ENCODE measurements around the gene U2AF1L4.
A peak's percentile ranks its signal among the peaks of the same experiment; 100 is the strongest.

The U2AF1L4 gene

DNA sequence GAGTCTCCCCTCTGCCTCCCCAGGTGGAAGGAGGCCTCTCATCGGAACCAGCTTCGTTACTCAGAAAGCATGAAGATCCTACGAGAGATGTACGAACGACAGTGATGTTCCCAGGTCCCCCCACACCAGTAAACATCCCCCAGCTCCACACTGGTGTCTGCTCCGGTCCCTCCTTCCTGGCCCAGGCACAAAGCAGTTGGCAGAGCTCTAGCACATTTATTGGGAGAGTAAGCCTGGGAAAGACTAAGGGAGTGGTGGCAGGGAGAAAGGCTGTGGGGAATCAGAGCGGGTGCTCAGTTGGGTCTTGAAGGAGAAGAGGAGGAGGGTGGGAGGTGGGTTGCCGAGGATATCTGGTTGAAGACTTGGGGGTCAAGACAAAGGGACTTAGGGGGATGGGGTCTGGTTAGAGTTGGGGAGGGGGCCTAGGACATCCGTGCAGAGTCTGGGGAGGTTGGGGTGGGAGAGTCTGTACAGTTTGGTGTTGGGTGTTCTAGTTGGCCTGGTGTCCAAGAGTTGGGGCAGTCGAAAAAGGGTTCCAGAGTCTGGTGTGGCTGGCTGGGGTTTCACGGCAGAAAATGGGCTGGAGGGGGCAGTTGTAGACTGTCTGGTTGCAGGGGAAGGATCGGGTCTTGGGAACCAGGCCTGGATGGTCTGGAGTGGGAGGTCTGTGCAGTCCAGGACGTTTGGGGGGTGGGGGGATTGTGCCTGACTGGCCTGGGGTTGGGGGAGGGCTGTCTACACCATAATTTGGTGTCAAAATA is 9.3 kb upstream of the U2AF1L4 start:
- peak overlapping the region in 1 of 2 experiments; percentile 99 for H3K4me3 ChIP-seq (ENCODE audit: insufficient read depth in 1 of 2, low read depth in 1 of 2, low read length in 2 of 2)
- H3K4me1 ChIP-seq (ENCODE audit: control insufficient read depth, insufficient read depth, low read depth, low read length), result peaks cover 37% of the 10 kb centered on the region
- no peaks in the 10 kb centered on the region for H3K9me3 ChIP-seq (ENCODE audit: control insufficient read depth, low read length)
- H3K27me3 ChIP-seq (ENCODE audit: control insufficient read depth in 1 of 2, insufficient read depth in 1 of 2, low read length in 2 of 2), result no peaks in the 10 kb centered on the region
- DNase-seq, result no peak
- no peak overlapping the region for H3K23ac ChIP-seq (ENCODE audit: low read length in 2 of 2)
- no peak overlapping the region for H3K4ac ChIP-seq (ENCODE audit: low read depth in 1 of 2, low read length in 2 of 2)
- peak overlapping the region; percentile 99 for H3K9ac ChIP-seq (ENCODE audit: low read length)
- H2AFZ ChIP-seq (ENCODE audit: low read depth, low read length), result no peak overlapping the region
- H3K79me1 ChIP-seq (replicated peaks; ENCODE audit: low read length, poor library complexity, severe bottlenecking), result peaks cover 33% of the 10 kb centered on the region
- no peak overlapping the region for H3K14ac ChIP-seq (ENCODE audit: low read length in 2 of 2)
- H2BK15ac ChIP-seq (ENCODE audit: low read depth, poor library complexity, severe bottlenecking), result no peak overlapping the region
- WGBS, result 92% methylated on average over 13 of the region's 13 CpGs
- peaks cover 35 to 55% of the 10 kb centered on the region in 2 experiments for H3K36me3 ChIP-seq (ENCODE audit: control insufficient read depth in 1 of 2, insufficient read depth in 2 of 2, low read depth in 1 of 2, low read length in 2 of 2)
- no peak overlapping the region for H2BK120ac ChIP-seq (ENCODE audit: low read depth, low read length)
- H4K91ac ChIP-seq (ENCODE audit: low read length), result no peak overlapping the region
- H2BK12ac ChIP-seq (ENCODE audit: low read length in 2 of 2), result no peak overlapping the region
- no peak overlapping the region for H3K18ac ChIP-seq (ENCODE audit: low read depth in 1 of 2, low read length in 2 of 2)
- no peak overlapping the region for H2AK5ac ChIP-seq (ENCODE audit: low read length, severe bottlenecking)
- H2BK5ac ChIP-seq (ENCODE audit: low read depth, low read length, poor library complexity, severe bottlenecking), result no peak overlapping the region
- H4K8ac ChIP-seq (ENCODE audit: low read length), result no peak overlapping the region
- no peak overlapping the region for H3K4me2 ChIP-seq (ENCODE audit: low read length, poor library complexity, severe bottlenecking)
- no peak overlapping the region for H3K27ac ChIP-seq (ENCODE audit: low read length, poor library complexity, severe bottlenecking)

DNA sequence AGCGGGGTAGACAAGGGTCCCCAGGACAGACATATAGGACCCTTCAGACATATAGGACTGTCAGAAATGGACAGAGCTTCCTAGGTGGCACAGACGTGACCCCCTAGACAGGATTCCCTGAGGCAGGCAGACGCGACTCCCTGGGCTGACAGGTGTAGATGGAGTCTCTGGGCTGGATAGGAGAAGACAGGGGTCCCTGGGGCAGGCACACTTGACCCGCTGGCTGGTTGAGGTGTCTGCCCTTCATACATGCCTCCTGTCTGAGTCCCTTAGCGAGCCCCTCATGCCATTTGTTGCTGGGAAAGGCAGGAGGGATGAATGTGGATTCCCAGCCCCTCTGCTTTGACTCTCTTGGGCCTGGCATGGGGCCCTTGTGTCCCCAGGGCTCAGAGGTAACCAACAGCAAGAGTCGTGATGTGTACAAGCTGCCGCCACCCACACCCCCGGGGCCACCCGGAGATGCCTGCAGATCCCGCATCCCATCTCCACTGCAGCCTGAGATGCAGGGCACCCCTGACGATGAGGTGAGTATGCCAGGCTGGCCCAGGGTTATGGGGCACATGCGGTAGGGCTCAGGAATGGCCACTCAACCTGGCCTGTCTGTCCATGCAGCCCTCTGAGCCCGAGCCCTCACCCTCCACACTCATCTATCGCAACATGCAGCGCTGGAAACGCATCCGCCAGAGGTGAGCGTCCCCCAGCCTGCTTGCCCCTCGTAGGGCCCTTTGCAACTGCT is 8.6 kb upstream of the U2AF1L4 start:
- no peak overlapping the region for H2AK5ac ChIP-seq (ENCODE audit: low read length, severe bottlenecking)
- H2BK12ac ChIP-seq (ENCODE audit: low read length in 2 of 2), result no peak overlapping the region
- H2BK5ac ChIP-seq (ENCODE audit: low read depth, low read length, poor library complexity, severe bottlenecking), result no peak overlapping the region
- no peaks in the 10 kb centered on the region for H3K9me3 ChIP-seq (ENCODE audit: control insufficient read depth, low read length)
- H4K8ac ChIP-seq (ENCODE audit: low read length), result no peak overlapping the region
- no peak overlapping the region for H3K18ac ChIP-seq (ENCODE audit: low read depth in 1 of 2, low read length in 2 of 2)
- 96% methylated on average over 20 of the region's 20 CpGs for WGBS
- no peak overlapping the region for H3K27ac ChIP-seq (ENCODE audit: low read length, poor library complexity, severe bottlenecking)
- H3K4me2 ChIP-seq (ENCODE audit: low read length, poor library complexity, severe bottlenecking), result no peak overlapping the region
- no peak overlapping the region for H2BK15ac ChIP-seq (ENCODE audit: low read depth, poor library complexity, severe bottlenecking)
- no peak overlapping the region for H3K4ac ChIP-seq (ENCODE audit: low read depth in 1 of 2, low read length in 2 of 2)
- no peak overlapping the region for H3K14ac ChIP-seq (ENCODE audit: low read length in 2 of 2)
- H2AFZ ChIP-seq (ENCODE audit: low read depth, low read length), result no peak overlapping the region
- peak overlapping the region; percentile 99 for H3K9ac ChIP-seq (ENCODE audit: low read length)
- H3K4me1 ChIP-seq (ENCODE audit: control insufficient read depth, insufficient read depth, low read depth, low read length), result peaks cover 34% of the 10 kb centered on the region
- peak overlapping the region in 1 of 2 experiments; percentile 37 for H3K4me3 ChIP-seq (ENCODE audit: insufficient read depth in 1 of 2, low read depth in 1 of 2, low read length in 2 of 2)
- DNase-seq, result no peak
- no peak overlapping the region for H3K23ac ChIP-seq (ENCODE audit: low read length in 2 of 2)
- no peak overlapping the region for H2BK120ac ChIP-seq (ENCODE audit: low read depth, low read length)
- no peaks in the 10 kb centered on the region for H3K27me3 ChIP-seq (ENCODE audit: control insufficient read depth in 1 of 2, insufficient read depth in 1 of 2, low read length in 2 of 2)
- H3K36me3 ChIP-seq (ENCODE audit: control insufficient read depth in 1 of 2, insufficient read depth in 2 of 2, low read depth in 1 of 2, low read length in 2 of 2), result peaks cover 32 to 51% of the 10 kb centered on the region in 2 experiments
- peaks cover 34% of the 10 kb centered on the region for H3K79me1 ChIP-seq (replicated peaks; ENCODE audit: low read length, poor library complexity, severe bottlenecking)
- H4K91ac ChIP-seq (ENCODE audit: low read length), result no peak overlapping the region

DNA sequence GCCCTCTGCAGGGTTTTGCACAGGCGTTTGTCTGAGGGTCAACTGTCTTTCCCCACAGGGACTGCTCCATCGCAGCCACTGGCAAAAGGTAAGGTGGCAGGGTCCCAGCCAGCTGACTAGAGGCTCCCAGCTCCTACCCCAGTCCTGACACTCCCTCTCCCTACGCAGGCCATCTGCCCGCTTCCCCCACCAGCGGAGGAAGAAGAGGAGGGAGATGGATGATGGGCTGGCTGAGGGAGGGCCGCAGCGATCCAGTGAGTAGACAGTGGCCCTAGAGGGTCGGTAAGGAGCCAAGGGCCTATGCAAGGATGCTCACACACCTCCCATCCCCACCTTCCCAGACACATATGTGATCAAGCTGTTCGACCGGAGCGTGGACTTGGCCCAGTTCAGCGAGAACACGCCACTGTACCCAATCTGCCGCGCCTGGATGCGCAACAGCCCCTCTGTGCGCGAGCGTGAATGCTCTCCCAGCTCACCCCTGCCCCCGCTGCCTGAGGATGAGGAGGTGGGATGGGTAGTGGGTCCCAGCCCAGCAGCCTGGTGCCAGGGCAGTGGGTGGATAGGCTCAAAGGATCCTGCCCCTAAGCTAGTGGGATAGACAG is 7.6 kb upstream of the U2AF1L4 start:
- no peak overlapping the region for H3K4me3 ChIP-seq (ENCODE audit: insufficient read depth in 1 of 2, low read depth in 1 of 2, low read length in 2 of 2)
- no peak overlapping the region for H3K4me2 ChIP-seq (ENCODE audit: low read length, poor library complexity, severe bottlenecking)
- H2BK12ac ChIP-seq (ENCODE audit: low read length in 2 of 2), result peak overlapping the region in 1 of 2 experiments; percentile 6
- H2BK15ac ChIP-seq (ENCODE audit: low read depth, poor library complexity, severe bottlenecking), result no peak overlapping the region
- no peak overlapping the region for H2AK5ac ChIP-seq (ENCODE audit: low read length, severe bottlenecking)
- no peak overlapping the region for H2BK120ac ChIP-seq (ENCODE audit: low read depth, low read length)
- H3K14ac ChIP-seq (ENCODE audit: low read length in 2 of 2), result no peak overlapping the region
- no peak overlapping the region for H2BK5ac ChIP-seq (ENCODE audit: low read depth, low read length, poor library complexity, severe bottlenecking)
- no peak overlapping the region for H3K23ac ChIP-seq (ENCODE audit: low read length in 2 of 2)
- no peak overlapping the region for H2AFZ ChIP-seq (ENCODE audit: low read depth, low read length)
- H4K8ac ChIP-seq (ENCODE audit: low read length), result peak overlapping the region; percentile 57
- no peaks in the 10 kb centered on the region for H3K9me3 ChIP-seq (ENCODE audit: control insufficient read depth, low read length)
- peaks cover 33% of the 10 kb centered on the region for H3K4me1 ChIP-seq (ENCODE audit: control insufficient read depth, insufficient read depth, low read depth, low read length)
- no peak overlapping the region for H3K4ac ChIP-seq (ENCODE audit: low read depth in 1 of 2, low read length in 2 of 2)
- H4K91ac ChIP-seq (ENCODE audit: low read length), result peak overlapping the region; percentile 82
- DNase-seq, result no peak
- H3K27ac ChIP-seq (ENCODE audit: low read length, poor library complexity, severe bottlenecking), result no peak overlapping the region
- peaks cover 32 to 51% of the 10 kb centered on the region in 2 experiments for H3K36me3 ChIP-seq (ENCODE audit: control insufficient read depth in 1 of 2, insufficient read depth in 2 of 2, low read depth in 1 of 2, low read length in 2 of 2)
- no peaks in the 10 kb centered on the region for H3K27me3 ChIP-seq (ENCODE audit: control insufficient read depth in 1 of 2, insufficient read depth in 1 of 2, low read length in 2 of 2)
- 99% methylated on average over 14 of the region's 20 CpGs for WGBS
- no peak overlapping the region for H3K18ac ChIP-seq (ENCODE audit: low read depth in 1 of 2, low read length in 2 of 2)
- H3K79me1 ChIP-seq (replicated peaks; ENCODE audit: low read length, poor library complexity, severe bottlenecking), result peaks cover 38% of the 10 kb centered on the region
- H3K9ac ChIP-seq (ENCODE audit: low read length), result peak overlapping the region; percentile 14

Measured in mesenchymal stem cell (in vitro differentiated cells and primary cell).